Endometrial microvascular endothelial cells (primary cell): ENCODE measurements around the gene NEO1. TPM values are rescaled to one million over a fixed set of nuclear protein-coding genes. Genes with fewer than 3 reads are reported as not detected.
"Not testable (repeated sequence)": the region's sequence is repeated elsewhere in the genome, so short reads cannot be mapped to it uniquely, and the experiment has no call there.

Experiments used
- in situ Hi-C: cut with HindIII; loops from 2 replicates; pipeline ENCODE4 v1.10.0; 2017; ENCODE audit warnings: low sequenced_read_pairs, low pct_unique_long_range_greater_than_20kb; ENCODE audit errors: inconsistent ontology term
- total RNA-seq: library from RNA; depleted of rRNA; stranded (reverse); fragments of >200 nt; gene quantifications from one replicate; pipeline ENCODE4 v1.2.3, GENCODE V29; 2015; ENCODE audit errors: inconsistent ontology term

Gene NEO1
- total RNA-seq, 1 donor from 2014 or later, result not detected

DNA sequence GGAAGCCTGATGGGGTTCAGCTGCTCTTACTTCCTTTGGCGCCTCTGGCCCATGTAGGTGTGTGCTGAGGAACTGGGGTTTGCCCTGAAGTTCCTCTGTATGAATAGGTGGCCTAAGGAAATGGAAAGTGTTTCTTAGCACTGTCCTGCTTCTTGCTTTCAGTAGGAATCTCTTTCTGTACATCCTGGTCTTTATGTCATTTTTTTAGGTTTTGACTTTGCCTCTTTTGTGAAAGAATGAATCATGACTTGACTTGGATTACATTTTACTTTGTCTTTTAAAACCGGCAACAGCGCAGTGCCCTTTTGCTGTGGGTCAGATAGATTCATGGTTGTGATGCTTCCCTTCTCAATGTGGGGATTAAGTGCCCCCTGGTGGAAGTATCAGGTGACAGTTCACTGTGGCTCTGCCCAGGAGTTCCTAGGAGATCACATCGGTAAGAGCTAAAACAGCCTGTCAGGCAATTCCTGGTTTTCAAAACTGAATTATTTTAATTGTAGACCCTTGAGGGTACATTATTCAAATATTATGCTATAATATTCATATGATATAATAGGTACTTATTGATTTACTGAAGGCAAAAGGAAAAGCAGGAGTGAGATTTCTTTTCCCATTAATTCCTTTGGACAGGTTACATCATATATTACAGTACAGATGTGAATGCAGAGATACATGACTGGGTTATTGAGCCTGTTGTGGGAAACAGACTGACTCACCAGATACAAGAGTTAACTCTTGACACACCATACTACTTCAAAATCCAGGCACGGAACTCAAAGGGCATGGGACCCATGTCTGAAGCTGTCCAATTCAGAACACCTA, 221.1 kb downstream of the NEO1 start:
- in situ Hi-C loops, result no loop called here

DNA sequence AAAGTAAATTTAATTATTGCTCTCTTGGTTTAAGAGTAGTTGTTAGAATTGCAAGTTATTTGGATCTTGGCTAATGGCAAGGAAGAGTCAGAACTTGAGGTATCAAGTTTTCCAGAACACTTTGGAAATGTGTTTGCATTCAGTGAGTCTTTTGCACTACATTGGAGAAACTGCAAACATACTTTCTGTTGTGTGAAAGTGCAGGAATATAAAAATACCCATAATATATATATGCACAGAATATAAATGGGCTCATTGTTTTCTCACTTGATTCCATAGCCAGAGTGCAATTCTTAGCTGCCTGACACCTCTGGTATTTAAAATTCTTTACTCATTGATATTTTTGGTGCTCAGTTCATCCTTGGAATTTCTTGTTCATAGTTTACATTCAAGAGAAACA, 223.6 kb downstream of the NEO1 start:
- in situ Hi-C loops, result no loop called here

DNA sequence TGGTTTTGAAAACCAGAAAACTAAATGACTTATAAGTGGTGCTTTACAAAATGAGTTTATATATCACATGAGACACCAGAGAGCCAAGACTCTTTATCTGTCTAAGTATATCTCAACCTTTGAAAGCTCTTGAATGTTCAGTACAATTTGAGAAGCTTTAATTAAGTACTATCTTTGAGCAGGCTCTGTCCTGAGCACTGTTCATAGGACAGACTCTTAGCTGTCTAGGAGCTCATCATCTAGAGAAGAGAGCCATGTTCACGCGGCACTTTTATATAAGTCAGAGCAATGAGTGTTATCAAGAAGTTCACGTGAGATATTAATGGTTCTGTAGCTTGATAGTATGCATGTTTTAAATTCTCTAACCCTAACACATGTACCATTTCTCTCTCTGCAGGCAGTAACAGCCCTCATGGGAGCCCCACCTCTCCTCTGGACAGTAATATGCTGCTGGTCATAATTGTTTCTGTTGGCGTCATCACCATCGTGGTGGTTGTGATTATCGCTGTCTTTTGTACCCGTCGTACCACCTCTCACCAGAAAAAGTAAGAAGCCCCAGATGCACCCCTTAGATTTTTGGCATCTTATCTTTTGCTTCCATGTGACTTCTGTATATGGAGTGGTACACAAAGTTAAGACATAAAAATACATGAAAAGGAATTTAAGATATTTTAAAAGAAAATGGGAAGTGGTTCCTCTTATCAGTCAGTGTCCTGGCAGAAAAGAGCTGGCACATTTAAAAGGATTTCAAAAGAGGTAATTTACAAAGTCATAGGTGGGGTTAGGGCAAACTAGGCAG, 230.5 kb downstream of the NEO1 start:
- in situ Hi-C loops, result no loop called here

DNA sequence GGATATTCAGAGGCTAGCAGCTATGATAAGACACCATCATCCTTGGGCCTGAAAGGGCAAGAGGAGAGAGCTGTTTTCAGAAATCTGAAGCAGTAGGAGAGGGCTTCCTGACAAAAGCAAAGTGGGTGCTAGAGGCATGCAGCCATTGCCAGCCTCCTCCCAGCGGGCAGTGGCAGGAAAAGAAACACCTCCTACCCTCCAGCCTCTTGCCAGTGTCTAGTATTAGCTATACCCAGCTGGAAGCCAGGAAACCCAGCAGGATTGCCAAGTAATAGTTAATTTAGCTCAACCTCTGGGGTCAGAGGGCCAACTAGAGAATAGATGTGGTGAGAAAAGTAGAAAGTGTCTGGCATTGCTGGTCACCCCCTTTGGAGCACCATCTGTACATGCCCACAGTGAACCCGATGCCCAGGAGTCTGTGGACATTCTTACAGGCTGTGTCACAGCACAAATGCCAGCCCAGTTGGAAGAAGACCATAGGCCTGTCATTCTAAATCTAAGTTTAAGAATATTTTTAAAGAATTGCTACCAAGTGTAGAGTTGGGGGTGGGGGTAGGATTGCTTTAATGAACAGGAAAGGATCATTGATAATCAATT, 231.2 kb downstream of the NEO1 start:
- in situ Hi-C loops, result no loop called here

DNA sequence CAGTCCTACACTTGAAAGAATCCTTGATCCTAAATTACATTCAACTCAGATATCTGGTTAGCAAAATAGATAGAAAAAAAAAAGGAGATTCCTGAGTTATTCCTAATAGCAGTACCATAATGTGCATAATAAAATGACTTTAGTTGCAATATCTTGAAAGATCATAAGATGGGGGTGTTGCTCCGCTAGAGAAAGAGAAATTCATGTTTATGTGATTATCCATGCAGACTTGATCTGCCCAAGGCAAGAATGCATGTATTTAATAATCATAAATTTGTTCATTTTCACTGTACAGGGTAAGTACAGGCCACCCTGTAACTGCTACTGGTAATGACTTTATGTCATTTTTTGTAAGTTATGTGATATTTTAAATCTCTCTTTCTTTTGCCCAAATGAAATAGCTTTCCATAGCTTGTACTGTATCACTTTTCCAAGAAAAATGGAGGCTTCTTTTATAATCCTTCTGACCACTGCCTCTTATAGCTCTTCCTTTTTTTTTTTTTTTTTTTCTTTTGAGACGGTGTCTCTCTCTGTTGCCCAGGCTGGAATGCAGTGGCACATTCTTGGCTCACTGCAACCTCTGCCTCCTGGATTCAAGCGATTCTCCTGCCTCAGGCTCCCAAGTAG, 231.9 kb downstream of the NEO1 start:
- in situ Hi-C loops, result no loop called here

DNA sequence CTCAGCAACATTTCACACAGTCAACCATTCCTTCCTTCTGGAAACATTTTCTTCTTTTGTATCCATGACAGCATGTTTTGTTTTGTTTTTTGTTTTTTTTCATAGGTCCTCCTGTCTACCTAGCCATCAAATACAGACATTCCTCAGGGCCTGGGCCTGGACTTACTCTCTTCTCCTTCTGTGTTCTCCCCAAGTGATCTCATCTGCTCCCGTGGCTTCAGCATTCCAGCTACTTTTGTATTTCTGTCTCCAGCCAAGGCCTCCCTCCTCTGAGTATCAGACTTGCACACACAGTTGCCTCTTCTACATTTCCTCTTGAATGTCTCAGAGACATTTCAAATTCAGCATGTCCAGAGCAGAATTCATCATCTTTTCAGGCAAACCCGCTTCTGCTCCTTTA, 234.0 kb downstream of the NEO1 start:
- in situ Hi-C loops, result no loop called here

DNA sequence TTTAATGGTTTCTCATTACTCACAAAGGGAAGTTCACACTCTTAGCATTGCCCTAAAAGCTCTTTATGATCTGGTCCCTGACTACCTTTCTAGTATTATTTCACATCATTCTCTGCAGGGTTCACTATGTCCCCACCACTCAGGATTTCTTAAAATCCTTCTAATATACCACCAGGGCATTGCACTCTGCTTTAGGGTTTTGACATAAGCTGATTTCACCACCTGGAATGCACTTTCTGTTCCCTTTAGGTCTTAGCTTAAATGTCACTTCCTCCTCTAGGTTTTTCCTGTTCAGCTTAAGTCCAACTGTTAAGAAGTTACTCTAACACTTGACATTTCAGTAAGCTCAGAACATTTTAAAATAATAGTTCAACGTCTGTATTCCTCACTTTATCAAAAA, 234.8 kb downstream of the NEO1 start:
- in situ Hi-C loops, result no loop called here

DNA sequence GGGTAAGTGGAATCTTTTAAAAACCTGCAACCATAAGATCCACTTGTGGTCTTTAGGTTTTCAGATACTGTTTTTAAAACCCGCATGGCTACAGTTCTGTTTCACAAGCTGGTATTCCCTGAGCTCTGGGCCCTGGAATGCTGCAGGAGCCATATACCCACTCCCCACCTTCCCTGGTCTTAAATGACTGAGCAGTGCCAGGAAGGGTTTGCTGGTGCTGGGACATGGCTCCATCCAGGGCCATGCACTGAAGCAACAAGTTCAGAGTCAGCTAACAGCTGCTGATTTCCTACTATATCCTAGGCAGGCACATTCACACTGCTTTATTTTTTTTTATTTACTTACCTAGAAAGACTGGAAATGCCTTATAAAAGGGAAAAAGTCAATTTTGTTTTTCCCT, 239.2 kb downstream of the NEO1 start:
- in situ Hi-C loops, result no loop called here

DNA sequence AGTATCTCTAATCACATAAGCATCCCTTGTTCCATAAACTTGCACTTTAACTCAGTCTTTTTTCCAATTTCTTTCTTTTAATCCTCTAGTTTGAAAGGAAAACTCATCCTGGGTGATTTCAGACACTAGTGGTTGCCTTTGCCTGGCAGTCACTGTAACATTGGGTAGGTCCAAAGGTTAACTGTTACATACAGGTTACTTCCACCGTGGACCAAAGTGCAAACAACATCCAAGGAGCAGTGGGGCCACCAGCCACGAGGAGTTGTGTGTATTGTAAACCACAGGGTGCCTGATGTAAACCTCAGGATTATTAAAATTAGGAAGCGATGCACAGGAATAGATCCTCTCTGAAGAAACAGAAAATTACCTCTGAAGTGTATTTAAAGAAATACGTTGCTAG, 241.5 kb downstream of the NEO1 start:
- in situ Hi-C loops, result no loop called here

DNA sequence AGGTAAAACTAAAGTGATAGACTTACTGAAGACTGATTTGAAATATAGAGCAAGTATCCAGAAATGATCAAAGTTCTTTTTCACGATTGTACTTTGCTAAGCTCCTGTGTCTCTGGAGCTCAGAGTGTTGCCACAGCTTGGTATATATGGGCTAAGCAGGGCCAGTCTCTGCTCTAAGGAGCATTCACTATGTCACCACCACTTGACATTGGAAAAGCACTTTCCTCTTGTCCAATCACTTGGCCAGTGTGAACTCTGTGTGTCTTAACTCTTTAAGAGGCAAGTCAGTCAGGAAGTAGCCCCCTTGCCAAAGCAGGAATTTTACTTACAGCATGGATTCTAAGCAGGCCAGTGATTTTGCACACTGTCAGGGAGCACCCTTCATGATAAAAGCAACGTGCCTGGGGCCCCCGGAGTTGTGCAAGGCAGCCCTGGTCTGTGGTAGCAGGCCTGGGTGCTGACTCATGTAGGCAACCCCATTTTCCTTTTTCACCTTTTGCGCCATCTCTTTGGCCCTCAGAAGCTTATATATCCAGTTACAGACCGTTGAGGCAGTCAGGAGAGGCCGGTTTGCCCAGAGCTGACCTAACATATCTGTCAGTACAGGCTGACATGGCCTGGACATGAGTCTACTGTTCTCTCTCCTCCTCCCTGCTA, 243.5 kb downstream of the NEO1 start:
- in situ Hi-C loops, result no loop called here

DNA sequence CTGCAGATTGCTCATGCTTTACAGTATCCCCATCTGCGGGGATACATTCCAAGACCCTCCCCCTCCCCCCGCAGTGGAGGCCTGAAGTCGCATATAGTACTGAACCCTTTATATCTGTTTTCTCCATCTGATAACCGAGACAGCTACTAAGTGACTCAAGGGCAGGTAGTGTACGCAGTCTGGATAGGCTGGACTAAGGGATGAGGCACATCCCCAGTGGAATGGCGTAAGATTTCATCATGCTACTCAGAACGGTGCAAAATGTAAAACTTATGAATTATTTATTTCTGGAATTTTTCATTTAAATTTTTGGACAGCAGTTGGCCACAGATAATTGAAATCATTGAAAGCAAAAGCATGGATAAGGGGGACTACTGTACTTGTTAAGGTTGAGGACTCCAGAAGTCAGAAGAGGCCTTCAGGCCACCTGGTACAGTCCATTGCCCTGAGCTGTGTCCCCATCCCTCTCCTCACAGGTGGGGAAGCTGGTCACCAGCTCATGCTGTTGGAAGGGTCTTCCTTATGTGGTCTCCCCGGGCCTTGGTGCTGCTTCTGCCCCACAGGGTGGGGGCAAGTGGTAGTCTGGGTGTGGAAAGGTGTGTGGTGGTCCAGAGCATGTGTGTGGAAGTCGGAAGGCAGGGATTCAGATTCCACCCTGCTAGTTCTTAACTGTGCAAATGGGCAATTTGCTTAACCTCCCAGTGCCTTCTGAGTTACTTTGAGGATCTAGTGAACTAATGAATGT, 244.5 kb downstream of the NEO1 start:
- in situ Hi-C loops, result no loop called here

DNA sequence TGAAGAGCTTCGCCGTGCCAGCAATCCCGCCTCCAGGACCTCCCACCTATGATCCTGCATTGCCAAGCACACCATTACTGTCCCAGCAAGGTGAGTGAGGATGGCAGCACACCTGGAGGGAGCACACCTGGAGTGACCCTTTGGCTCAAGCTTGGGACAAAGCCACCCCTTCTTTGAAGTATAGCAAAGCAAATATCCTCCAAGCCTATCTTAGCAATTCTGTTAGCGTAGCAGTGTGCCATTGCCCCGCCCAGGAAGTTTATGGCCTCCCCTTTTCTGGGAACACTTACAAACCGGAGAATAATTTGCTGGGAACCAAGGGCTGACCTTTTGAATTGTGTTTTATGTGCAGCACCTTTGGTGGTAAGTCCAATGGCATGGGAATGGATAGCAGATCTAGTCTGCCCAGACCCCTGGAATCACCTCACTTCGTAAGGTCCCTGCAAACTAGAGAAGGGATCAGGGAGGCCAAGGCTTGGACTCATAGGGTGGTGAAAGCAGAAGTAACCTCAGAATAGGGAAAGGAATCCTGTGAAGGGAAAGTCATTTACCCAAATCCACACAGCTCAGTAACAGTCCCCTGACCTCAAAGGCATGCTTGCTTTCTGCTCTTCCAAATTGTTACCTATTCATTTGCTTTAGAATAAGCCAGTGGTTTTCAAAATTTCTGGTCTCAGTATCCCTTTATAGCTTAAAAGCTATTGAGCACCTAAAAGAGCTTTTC, 246.4 kb downstream of the NEO1 start:
- in situ Hi-C loops, result no loop called here

DNA sequence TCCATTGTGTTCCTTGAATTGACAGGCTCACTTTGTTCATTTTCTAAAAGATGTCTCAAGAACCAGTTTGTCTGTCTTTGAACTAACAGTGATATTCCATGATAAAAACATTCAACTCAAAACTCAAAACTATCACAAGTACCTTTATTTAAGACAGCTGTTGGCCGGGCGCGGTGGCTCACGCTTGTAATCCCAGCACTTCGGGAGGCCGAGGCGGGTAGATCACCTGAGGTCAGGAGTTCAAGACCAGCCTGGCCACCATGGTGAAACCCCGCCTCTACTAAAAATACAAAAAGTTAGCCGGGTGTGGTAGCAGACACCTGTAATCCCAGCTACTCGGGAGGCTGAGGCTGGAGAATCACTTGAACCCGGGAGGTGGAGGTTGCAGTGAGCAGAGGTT, 248.0 kb downstream of the NEO1 start:
- in situ Hi-C loops, result not testable (repeated sequence)

DNA sequence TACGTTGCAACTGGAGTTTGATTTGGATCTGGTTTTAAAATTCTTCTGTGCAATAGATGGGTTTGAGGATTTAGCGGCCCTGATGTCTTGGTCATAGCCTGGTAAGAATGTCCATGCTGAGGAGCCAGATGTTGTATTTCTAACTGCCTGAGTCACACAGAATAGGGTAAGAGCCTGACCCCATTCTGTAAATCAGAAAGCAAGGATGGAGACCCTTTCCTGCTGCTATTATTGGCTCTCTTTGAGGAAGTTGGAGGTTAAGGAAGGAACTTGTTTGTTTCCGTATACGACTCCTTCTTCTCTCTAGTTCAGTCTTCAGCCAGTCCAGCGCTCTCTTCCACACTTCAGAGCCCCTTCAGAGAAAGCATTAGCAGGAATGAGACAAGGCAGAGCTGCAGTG, 251.4 kb downstream of the NEO1 start:
- in situ Hi-C loops, result no loop called here

DNA sequence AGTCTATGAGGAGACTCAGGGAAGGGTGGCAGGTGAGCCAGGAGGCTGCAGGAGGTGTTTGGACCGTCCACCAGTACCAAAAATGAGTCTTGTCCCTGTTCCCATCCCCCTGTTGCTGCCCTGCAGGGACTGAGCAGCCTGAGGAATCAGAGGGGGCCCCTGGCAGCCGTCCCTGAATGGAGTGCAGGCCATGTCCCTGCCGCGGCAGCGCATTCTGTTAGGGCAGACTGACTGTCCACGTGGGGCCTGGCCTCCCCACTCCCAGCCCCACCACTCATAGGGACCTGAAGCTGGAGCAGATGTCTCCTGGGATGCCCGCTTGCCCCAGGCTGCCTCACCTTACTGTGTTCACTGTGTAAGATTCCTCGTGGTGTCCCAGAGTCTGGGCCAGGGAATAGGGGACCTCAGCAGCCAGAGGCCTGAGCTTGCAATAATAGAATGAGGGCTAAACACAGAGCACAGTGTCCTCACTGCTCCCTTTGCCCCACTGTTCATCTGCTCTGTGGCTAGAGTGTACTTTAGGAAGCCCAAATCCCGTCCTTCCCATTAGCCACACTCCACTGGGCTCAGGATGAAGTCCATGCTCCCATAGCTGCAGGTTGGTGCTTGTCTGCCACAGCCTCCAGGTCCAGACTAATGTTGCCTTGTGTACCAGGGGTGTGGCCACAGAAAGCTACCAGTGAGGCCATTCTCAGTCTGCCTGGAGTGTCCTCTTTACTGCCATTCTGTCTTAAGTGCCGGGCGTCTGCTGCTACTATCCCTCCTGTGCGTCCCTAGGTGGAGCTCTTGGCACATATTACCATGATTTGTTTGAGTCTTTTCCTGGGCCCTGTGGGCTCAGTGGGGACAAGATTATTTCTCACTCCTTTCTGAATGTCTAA, 253.3 kb downstream of the NEO1 start:
- in situ Hi-C loops, result no loop called here

DNA sequence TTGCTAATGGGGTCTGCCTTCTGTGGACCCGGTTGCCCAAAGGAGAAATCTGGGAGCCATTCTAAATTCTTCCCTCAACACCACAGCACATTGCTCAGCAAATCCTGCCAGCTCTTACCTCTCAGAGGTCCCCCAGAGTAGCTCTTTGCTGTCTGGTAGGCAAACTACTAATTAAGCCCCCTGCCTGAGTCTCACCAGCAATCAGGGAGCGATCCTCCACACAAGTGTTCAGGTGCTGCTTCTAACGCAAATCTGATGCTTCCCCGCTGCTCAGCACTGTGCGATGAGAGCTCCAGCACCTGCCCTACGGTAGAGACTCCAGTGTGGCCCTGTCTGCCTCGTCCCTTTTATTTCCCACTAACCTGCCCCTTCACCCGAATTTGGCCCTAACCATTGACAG, 256.0 kb downstream of the NEO1 start:
- in situ Hi-C loops, result no loop called here

DNA sequence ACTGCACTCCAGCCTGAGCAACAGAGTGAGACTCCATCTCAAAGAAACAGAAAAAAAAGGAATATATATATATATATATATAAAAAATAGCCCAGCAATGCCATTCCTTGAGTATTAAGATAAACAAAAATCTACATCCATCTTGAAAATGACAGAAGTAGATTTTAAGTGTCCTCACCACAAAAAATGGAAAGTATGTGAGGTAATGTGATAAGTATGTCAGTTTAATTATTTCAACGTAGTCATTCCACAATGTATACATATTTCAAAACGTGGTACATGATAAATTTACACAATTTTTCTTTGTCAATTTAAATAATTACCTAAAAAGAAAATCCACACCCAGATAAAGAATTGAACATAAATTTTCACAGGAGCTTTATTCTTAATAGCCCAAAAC, 261.6 kb downstream of the NEO1 start:
- in situ Hi-C loops, result no loop called here
